ENCODE data around the gene TNFAIP8L3.

Gene TNFAIP8L3

GRCh38 chr15:51114437-51115119 lies 19.9 kb upstream of the TNFAIP8L3 start:
- no peak for DNase-seq

GRCh38 chr15:51112078-51112477 lies 17.4 kb upstream of the TNFAIP8L3 start:
- no peak for DNase-seq

GRCh38 chr15:51111061-51111460 lies 16.4 kb upstream of the TNFAIP8L3 start:
- no peak for DNase-seq

- DNase-seq = no peak
Observed at GRCh38 chr15:51110171-51110570, 15.5 kb upstream of the TNFAIP8L3 start.

GRCh38 chr15:51108933-51109550 lies 14.3 kb upstream of the TNFAIP8L3 start:
- DNase-seq = no peak

GRCh38 chr15:51107612-51108011 lies 12.9 kb upstream of the TNFAIP8L3 start:
- no peak for DNase-seq

GRCh38 chr15:51106481-51106880 lies 11.8 kb upstream of the TNFAIP8L3 start:
- no peak for DNase-seq

- no peak for DNase-seq
Observed at GRCh38 chr15:51105430-51106016, 10.8 kb upstream of the TNFAIP8L3 start.

GRCh38 chr15:51104512-51104911 lies 9.8 kb upstream of the TNFAIP8L3 start:
- no peak for DNase-seq

GRCh38 chr15:51103330-51103729 lies 8.6 kb upstream of the TNFAIP8L3 start:
- DNase-seq = no peak

- DNase-seq = no peak
Observed at GRCh38 chr15:51100785-51101489, 6.2 kb upstream of the TNFAIP8L3 start.

GRCh38 chr15:51099185-51099584 lies 4.5 kb upstream of the TNFAIP8L3 start:
- no peak for DNase-seq

GRCh38 chr15:51098331-51098619 lies 3.6 kb upstream of the TNFAIP8L3 start:
- no peak for DNase-seq

GRCh38 chr15:51097553-51098330 lies 3.0 kb upstream of the TNFAIP8L3 start:
- no peak for DNase-seq

- no peak for DNase-seq
Observed at GRCh38 chr15:51096976-51097375, 2.3 kb upstream of the TNFAIP8L3 start.

- DNase-seq = no peak
Observed at GRCh38 chr15:51095681-51096331, 1.1 kb upstream of the TNFAIP8L3 start.

- no peak for DNase-seq
Observed at GRCh38 chr15:51093839-51094605, 684 bp downstream of the TNFAIP8L3 start.

GRCh38 chr15:51093488-51093838 lies 1.2 kb downstream of the TNFAIP8L3 start:
- DNase-seq = no peak

- no peak for DNase-seq
Observed at GRCh38 chr15:51092480-51093040, 2.1 kb downstream of the TNFAIP8L3 start.

GRCh38 chr15:51090753-51091152 lies 4.0 kb downstream of the TNFAIP8L3 start:
- DNase-seq = no peak

GRCh38 chr15:51089699-51090453 lies 4.8 kb downstream of the TNFAIP8L3 start:
- DNase-seq = no peak

All from AML-193 (cell line).